K562 (cell line): ENCODE measurements around the gene CPED1. TPM values are rescaled to one million over a fixed set of nuclear protein-coding genes. Genes with fewer than 3 reads are reported as not detected.
A peak's percentile ranks its signal among the peaks of the same experiment; 100 is the strongest.

ENCODE experiments used
- ATF2 ChIP-seq: sonication (generic); formaldehyde crosslinking; IDR thresholded peaks from 2 replicates; pipeline ENCODE4 v1.8.1; 2022; ENCODE audit warnings: missing genetic modification reagents
- GMEB1 ChIP-seq: fragments of 250-450 bp; sonication (Bioruptor Pico); IDR thresholded peaks from 2 replicates; pipeline ENCODE4 v1.4.0; 2020; ENCODE audit warnings: mild to moderate bottlenecking
- HDAC8 ChIP-seq: fragments of 450-650 bp; IDR thresholded peaks from 2 replicates; pipeline ENCODE4 v1.6.1; 2016; ENCODE audit warnings: mild to moderate bottlenecking, missing genetic modification characterization, moderate library complexity, missing compliant biosample characterization
- IRF1 ChIP-seq: sonication (generic); formaldehyde crosslinking; IDR thresholded peaks from 2 replicates; pipeline ENCODE4 v1.8.0; 2022; ENCODE audit warnings: missing genetic modification reagents, mild to moderate bottlenecking, borderline replicate concordance
- IRF9 ChIP-seq: fragments of 450-650 bp; IDR thresholded peaks from 2 replicates; pipeline ENCODE4 v1.6.1; 2016; ENCODE audit warnings: missing biosample characterization, missing genetic modification characterization
- MAX ChIP-seq: sonication (generic); formaldehyde crosslinking; IDR thresholded peaks from 2 replicates; pipeline ENCODE4 v1.9.0; 2022; ENCODE audit warnings: mild to moderate bottlenecking, missing genetic modification reagents
- MBD1 ChIP-seq: fragments of 250-450 bp; sonication (Bioruptor Pico); IDR thresholded peaks from 2 replicates; pipeline ENCODE4 v1.8.0; 2022; ENCODE audit warnings: inconsistent platforms
- NCOA4 ChIP-seq: fragments of 450-650 bp; IDR thresholded peaks from 2 replicates; pipeline ENCODE4 v1.6.1; 2018; ENCODE audit warnings: mild to moderate bottlenecking; ENCODE audit not compliant: partially characterized antibody
- NFXL1 ChIP-seq: fragments of 450-650 bp; formaldehyde crosslinking; IDR thresholded peaks from 2 replicates; pipeline ENCODE4 v1.4.0; 2021; ENCODE audit warnings: mild to moderate bottlenecking
- NR3C1 ChIP-seq: sonication (generic); formaldehyde crosslinking; IDR thresholded peaks from 2 replicates; pipeline ENCODE4 v1.8.1; 2022; ENCODE audit warnings: missing genetic modification reagents
- RFX1 ChIP-seq: fragments of 450-650 bp; IDR thresholded peaks from 2 replicates; pipeline ENCODE4 v1.6.1; 2016; ENCODE audit warnings: mild to moderate bottlenecking, moderate library complexity
- TRIM28 ChIP-seq: fragments of 450-650 bp; IDR thresholded peaks from 2 replicates; pipeline ENCODE4 v1.6.1; 2017
- ZBTB12 ChIP-seq: fragments of 250-450 bp; sonication (Bioruptor Pico); IDR thresholded peaks from 2 replicates; pipeline ENCODE4 v1.4.0; 2020
- ZBTB9 ChIP-seq: fragments of 450-650 bp; formaldehyde crosslinking; IDR thresholded peaks from 2 replicates; pipeline ENCODE4 v1.4.0; 2020; ENCODE audit warnings: mild to moderate bottlenecking, moderate library complexity
- ZFPM2 ChIP-seq: fragments of 250-450 bp; sonication (Bioruptor Pico); IDR thresholded peaks from 2 replicates; pipeline ENCODE4 v1.5.1; 2022; ENCODE audit warnings: mild to moderate bottlenecking
- ZNF143 ChIP-seq: sonication (generic); formaldehyde crosslinking; IDR thresholded peaks from 2 replicates; pipeline ENCODE4 v1.9.0; 2022; ENCODE audit warnings: mild to moderate bottlenecking, missing genetic modification reagents
- ZNF239 ChIP-seq: fragments of 250-450 bp; sonication (Bioruptor Pico); IDR thresholded peaks from 2 replicates; pipeline ENCODE4 v1.4.0; 2020; ENCODE audit warnings: mild to moderate bottlenecking
- ZNF561 ChIP-seq: fragments of 450-650 bp; formaldehyde crosslinking; conservative IDR thresholded peaks from 2 replicates; pipeline ENCODE4 v1.4.0; 2020; ENCODE audit warnings: mild to moderate bottlenecking, moderate library complexity
- ZNF589 ChIP-seq: fragments of 200-800 bp; sonication (Bioruptor generic); IDR thresholded peaks from 2 replicates; pipeline ENCODE4 v1.6.1; 2016; ENCODE audit warnings: low read depth, missing genetic modification characterization, missing compliant biosample characterization
- ZNF668 ChIP-seq: fragments of 250-450 bp; sonication (Bioruptor Pico); IDR thresholded peaks from 2 replicates; pipeline ENCODE4 v1.8.0; 2022; ENCODE audit warnings: mild to moderate bottlenecking, inconsistent platforms
- polyA plus RNA-seq, 8 experiments: library from polyadenylated mRNA; depleted of rRNA in 4 of 8; stranded (reverse) in 5 of 8; unstranded in 3 of 8; fragments of >200 nt; fragmentation: Nextera tagmentation in 2 of 8; fragmentation: Illumina TruSeq in 1 of 8; extraction: Ambion mirVana in 2 of 8; extraction: Trizol in 1 of 8; gene quantifications; 2 replicates each; pipeline versions ENCODE4 v1.2.1 to v1.2.3, GENCODE V29; 2011 to 2014; ENCODE audit warnings: inconsistent platforms in 1 of 8, missing spikeins in 1 of 8
- total RNA-seq, 7 experiments: library from RNA; depleted of rRNA in 6 of 7; stranded (reverse); fragments of >200 nt in 6 of 7; fragmentation: Illumina TruSeq in 2 of 7; extraction: Trizol in 2 of 7; gene quantifications; 2 replicates each; pipeline versions ENCODE4 v1.2.1 to v1.2.3, GENCODE V29; 2011 to 2021; ENCODE audit warnings: low replicate concordance in 1 of 7

Gene CPED1
- total and polyA plus RNA-seq, 9 of the 15 experiments (the other 6 are each of a cell fraction or from before 2014, with no cell fraction given), result 195 to 393 (median 290) TPM

GRCh38 chr7:121159553-121159952 lies 171.0 kb downstream of the CPED1 start (continued):
- TF ChIP-seq ZBTB12 (0 out of 2 replicates have a peak, but pooled peaks have one; percentile 23), ZNF589 (CRISPR knock-in tag) (peak; percentile 85), NFXL1 (peak; percentile 90), ZBTB9 (CRISPR knock-in tag) (peak; percentile 36; the same call in 1 of the 2 replicates), RFX1 (no peak), GMEB1 (CRISPR knock-in tag) (no peak; the same call in 1 of the 2 replicates), MAX (CRISPR knock-in tag) (no peak), TRIM28 (no peak), ZNF668 (peak; percentile 71), MBD1 (CRISPR knock-in tag) (peak; percentile 89), IRF1 (no peak), ZNF143 (no peak), NCOA4 (no peak), IRF9 (tag) (0 out of 2 replicates have a peak, but pooled peaks have one; percentile 29), HDAC8 (tag) (0 out of 2 replicates have a peak, but pooled peaks have one; percentile 66), ATF2 (CRISPR knock-in tag) (no peak), NR3C1 (CRISPR knock-in tag) (no peak), ZFPM2 (no peak), ZNF239 (0 out of 2 replicates have a peak, but pooled peaks have one; percentile 18), ZNF561 (no peak)
